Putamen (tissue), 1 donor: Measurements from ENCODE around the gene DNAJC8.

Experiments used
- DNase-seq: peaks from one replicate; pipeline ENCODE4 v3.0.0-alpha.2; 2016; ENCODE audit warnings: low spot score

Gene DNAJC8

GRCh38 chr1:28199328-28200233 is 33.2 kb downstream of the DNAJC8 start:
- no peak for DNase-seq

GRCh38 chr1:28197682-28198415 is 35.0 kb downstream of the DNAJC8 start:
- DNase-seq = no peak

DNA sequence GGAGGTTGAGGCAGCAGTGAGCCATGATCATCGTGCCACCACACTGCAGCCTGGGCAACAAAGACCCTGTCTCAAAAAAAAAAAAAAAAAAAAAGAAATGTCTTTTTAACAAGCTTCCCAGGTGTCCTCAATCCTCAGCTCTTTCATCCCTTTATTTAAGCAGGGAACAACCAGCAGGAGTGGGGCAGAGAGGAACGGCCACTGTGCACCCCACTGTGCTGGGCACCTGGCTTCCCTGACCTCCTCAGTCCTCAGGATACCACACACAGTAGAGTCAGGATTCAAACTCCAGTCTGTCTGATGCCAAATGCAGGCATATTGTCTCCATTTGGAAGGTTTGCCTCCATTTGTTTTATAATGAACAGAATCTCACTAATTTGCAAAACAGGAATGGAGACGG is 36.5 kb downstream of the DNAJC8 start:
- DNase-seq = no peak

- no peak for DNase-seq
Observed at GRCh38 chr1:28195780-28196179, 37.0 kb downstream of the DNAJC8 start.

- DNase-seq = no peak
Observed at GRCh38 chr1:28194326-28195035, 38.3 kb downstream of the DNAJC8 start.

- DNase-seq = no peak
Observed at GRCh38 chr1:28193701-28194161, 39.1 kb downstream of the DNAJC8 start.

- no peak for DNase-seq
Observed at GRCh38 chr1:28190996-28191645, 41.7 kb downstream of the DNAJC8 start.

DNA sequence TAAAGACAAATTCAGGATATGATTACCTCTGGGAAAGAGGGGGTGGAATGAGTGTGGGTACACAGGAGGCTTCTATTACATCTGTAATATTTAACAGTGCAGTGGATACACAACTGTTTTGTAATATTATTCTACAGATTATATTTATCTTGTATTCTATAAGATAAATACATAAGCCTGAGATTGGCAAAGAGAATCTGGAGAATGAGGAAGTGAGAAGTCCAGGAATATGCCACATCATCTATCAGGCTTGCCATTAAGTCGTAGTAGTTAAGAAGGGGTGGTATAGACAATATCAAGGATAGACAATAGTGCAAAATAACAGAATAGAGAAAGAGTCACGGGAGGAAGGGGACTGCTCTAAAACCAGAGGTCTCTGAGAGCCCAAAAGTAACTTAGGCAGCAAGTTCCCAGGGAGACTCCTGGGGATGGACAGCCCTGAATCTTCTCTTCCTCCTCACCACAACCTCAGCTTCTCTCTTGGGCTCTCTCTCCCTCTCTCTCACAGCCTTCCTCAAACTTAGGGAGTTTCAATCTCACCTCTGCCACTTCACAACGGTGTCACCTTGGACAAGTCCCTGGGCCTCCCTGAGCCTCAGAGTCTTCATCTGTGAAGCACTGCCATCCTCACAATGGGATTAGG is 42.4 kb downstream of the DNAJC8 start:
- DNase-seq = no peak

DNA sequence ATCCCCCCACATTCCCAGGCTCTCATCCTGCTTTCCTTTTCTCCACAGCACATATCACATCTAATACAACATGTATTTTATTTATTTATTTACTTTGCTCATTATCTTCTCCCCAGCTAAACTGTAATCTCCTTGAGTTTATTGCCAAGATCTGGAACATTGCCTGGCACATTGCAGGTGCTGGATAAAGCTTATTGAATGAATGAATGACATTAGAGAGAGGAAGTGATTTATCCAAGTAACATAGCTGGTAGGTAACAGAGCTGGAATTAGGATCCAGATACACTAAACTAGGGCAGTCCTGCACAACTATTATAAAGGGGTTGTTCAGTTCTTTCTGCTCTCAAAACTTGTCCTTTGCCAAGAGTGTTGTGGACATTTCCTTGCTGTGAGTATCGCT is 47.8 kb downstream of the DNAJC8 start:
- no peak for DNase-seq

DNA sequence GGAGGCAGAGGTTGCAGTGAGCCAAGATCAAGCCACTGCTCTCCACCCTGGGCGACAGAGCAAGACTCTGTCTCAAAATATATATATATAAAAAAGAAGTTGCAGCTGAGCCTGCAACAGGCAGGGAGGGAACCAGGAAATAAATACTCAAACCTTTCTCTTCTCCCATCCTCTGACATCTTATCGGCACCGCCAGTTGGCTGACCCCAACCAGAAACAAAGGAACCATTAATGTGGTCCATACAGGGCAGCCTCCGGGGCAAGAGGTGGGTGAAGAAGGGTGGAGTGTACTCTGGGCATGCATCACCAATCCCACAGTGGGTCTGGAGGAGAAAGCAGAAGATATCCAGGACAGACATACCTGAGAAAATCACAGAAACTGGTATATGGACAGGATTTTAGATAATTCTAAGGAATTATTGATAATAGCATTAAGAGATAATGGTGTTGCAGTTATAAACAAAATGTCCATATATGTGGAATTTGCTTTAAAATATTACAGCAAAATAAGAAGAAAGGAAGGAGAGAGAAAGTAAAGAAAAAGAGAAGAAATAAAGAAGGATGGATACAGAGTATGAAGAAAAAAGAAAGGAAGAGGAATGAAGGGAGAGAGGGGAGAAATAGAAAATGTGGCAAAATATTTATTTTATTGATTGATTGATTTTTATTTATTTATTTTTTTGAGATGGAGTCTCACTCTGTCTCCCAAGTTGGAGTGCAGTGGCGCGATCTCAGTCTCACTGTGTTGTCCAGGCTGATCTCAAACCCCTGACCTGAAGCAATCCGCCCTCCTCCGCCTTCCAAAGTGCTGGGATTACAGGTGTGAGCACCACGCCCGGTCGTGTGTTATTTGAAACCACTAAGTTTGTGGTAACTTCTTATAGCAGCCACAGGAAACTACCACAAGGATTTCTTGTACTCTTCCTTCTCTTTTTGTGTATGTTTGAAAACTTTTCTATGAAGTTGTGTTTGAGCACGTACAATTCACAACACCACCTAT is 52.2 kb downstream of the DNAJC8 start:
- DNase-seq = no peak

GRCh38 chr1:28178690-28179485 is 53.9 kb downstream of the DNAJC8 start:
- DNase-seq = no peak

DNA sequence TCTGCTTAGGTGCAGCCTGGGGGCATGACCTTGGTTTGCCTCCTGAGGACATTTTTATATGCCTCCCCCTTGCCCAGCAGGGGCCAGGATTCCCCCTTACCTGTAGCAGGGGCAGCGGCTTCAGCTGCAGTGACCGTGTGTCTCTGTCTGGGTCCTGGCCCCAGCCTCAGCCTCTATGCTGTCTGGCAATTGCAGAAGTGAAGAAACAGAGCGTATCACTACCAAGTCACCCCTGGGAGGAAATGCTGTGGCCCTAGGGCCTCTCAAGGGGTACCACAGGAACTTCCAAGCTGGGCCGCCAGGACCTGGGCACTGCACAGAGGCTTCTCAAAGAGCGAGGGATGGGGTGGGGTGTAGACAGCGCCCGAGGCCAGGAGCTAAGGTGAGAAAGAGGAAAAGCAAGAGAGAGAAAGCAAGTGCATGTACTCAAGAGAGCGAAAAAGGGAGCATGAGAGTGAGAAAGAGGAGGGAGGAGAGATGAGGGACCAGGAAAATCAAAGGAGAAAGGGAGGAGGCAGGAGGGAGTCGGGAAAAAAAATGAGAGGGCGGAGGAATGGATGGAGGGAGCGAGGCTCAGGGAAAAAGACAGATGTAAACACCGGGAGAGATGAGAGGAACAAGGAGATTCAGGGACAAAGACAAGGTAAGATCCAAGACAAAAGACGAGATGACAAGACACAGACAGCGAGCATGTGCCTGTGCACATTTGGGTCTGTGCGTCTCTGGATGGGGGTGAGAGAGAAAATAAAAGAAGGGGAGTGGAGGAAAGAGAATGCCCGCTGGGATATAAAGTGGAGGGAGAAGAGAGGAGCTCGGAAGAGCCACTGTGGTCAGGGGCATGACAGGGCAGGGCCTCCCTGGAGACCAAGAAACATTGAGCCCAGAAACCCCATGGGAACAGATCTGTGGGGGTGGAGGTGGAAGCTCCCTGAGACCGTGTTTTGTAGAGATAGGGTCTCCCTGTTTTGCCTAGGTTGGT is 56.0 kb downstream of the DNAJC8 start, which contains the start of gene PTAFR:
PTAFR (minus strand) TSS at position 199 of the 979 bp plus-strand sequence. CDS start 25,669 bp downstream, outside the sequence.
- no peak for DNase-seq

DNA sequence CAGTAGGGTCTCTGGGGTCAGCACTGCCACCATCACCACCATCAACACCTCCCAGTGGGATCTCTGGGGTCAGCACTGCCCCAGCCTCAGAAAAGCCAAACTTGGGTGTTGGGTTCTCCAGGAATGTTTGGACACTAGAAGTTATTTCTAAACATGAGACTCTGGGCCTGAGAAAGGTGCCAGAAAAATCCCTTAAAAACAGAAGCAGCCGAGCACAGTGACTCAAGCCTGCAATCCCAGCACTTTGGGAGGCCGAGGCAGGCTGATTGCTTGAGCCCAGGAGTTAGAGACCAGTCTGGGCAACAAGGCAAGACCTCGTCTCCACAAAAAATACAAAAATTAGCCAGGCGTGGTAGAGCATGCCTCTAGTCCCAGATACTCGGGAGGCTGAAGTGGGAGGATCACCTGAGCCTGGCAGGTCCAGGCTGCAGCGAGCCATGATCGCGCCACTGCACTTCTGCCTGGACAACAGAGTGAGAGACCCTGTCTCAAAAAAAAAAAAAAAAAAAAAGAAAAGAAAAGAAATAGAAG is 56.8 kb downstream of the DNAJC8 start:
- no peak for DNase-seq

- DNase-seq = no peak
Observed at GRCh38 chr1:28173980-28174297, 58.9 kb downstream of the DNAJC8 start.

- peak; percentile 73 for DNase-seq
Observed at GRCh38 chr1:28173151-28173979, 59.5 kb downstream of the DNAJC8 start.

DNA sequence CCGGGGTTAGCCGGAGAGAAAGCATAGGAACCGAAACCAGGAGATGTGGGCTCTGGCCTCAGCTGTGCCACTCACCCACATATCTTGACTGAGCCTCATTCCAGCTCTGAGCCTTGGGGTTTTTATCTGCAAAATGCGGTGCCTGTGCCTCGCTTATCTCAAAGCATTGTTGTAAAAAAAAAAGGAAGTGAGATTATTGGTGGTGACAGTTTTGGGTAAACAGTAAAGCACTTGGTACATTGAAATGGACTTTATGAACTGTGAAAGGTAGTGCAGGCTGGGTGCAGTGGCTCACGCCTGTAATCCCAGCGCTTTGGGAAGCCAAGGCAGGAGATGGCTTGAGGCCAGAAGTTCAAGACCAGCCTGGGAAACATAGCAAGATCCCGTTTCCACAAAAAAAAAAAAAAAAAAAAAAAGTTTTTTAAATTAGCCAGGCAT is 60.1 kb downstream of the DNAJC8 start:
- peak; percentile 28 for DNase-seq

DNA sequence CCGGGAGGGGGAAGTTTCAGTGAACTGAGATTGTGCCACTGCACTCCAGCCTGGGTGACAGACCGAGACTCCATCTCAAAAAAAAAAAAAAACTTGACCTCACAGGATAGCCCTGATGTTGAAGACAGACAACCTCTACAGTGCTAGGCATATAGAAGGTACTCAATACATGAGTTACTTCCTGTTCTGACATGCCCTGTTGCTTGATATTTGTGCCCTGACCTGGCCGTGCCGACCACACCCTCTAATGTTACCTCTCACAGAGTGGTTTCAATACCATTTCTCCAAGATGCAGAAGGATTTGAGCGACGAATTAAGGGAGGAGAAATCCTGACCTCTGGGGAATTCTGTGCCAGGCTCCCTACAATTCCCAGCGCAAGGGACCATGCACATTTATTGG is 61.6 kb downstream of the DNAJC8 start:
- DNase-seq = no peak
